ENCODE measurements around the gene PROX2.

Gene PROX2

DNA sequence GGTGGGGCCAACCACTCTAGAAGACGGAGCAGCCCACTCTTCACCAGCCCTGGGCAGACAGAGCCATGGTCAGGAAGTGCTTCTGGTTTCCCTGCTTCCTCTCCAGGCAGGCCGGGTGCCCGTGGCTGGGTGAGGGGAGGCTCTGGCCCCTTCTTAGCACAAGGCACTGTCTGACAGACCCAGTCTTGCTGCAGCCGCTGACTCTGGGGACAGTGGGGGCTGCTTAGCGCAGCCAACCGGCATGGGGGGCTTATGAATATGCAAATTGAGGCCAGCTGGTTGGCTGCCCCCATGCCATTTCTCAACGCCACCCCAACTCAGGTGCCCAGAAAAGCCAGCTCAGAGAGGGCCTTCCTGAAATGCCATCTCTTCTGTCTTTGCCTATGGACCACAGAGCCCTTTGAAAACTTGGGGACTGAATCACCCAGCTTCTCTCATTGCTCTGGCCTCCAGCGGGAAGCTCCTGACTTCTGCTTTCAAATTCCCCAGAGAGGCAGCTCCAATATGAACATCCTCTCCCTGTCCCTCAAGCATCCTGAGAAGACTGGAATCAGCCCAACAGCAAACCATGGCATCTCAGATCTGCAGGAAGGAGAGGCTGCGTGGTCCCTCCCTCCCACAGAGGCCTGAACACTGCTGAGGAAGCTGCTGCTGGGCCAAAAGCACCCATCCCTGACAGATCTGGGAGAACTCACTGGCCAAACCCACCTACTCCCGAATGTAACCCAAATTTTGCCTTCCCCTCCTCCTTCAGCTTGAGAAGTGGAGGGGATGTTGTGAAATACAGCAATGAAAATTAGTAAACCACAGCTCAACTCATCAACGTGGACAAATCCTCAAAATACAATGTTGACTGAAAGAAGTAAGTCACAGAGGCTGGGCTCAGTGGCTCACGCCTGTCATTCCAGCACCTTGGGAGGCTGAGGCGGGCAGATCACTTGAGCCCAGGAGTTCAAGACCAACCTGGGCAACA lies at the start of gene PROX2:
Gene PROX2 (minus strand): TSS at position 205 of the 973 bp plus-strand sequence. CDS start 12,311 bp downstream, outside the sequence.
- DNase-seq = peak; percentile 61

DNA sequence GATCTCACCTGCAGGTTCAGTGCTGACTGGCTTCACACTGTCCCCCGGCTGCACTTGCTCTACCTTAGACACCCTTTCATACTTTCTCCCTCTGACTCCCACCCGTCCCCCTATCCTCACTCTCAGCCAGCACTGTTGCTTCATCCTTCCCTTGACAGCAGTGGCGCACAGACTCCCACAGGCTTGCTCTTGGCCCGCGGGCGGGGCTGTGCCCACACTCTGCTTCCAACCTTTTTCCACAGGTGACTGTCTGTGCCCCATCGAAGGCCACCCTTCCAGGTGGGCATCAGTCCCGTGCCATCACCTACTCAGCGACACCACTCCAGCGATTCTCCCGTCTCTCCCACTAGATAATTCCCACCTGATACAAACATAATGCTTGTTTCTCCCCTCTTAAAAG lies 48.1 kb upstream of the PROX2 start:
- DNase-seq = no peak

- DNase-seq = no peak
Measured at GRCh38 chr14:74922752-74923401, 46.9 kb upstream of the PROX2 start, which contains the start of gene RPS6KL1. RPS6KL1 (minus strand) TSS chr14:74923260; CDS start chr14:74921541, 1,719 bp downstream.

DNA sequence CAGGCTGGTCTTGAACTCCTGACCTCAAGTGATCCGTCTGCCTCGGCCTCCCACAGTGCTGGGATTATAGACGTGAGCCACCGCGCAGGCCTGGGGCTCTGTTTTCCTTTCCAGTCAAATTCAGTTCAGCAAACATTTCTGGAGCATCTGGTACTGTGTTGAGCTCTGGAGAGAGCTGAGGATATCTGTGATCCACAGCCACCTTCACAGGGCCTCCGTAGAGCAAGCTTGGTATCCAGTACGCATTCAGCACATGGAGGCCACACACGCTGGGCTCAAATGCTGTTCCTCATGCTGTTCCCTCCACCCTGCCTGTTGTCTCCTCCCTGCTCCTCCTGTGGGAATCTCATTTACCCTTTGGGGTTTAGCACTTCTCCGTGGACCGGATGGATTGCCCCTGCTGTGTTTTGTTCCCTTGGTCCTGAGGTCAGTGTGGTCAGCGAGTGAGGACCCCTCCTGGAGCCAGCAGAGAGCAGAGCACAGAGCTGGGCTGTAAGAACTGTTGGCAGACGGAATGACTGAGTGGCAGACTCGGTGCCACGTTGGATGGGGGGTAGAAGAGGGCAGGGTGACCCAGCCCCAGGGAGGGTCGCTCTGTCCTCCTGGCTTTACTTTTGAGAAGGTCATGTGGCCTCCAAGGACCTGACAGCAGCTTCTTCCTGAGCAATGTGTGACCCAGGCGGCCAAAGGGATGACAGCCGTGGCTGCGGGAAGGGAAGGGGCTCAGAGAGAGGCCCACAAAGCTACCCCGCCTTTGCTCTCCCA lies 46.2 kb upstream of the PROX2 start:
- DNase-seq = no peak

DNA sequence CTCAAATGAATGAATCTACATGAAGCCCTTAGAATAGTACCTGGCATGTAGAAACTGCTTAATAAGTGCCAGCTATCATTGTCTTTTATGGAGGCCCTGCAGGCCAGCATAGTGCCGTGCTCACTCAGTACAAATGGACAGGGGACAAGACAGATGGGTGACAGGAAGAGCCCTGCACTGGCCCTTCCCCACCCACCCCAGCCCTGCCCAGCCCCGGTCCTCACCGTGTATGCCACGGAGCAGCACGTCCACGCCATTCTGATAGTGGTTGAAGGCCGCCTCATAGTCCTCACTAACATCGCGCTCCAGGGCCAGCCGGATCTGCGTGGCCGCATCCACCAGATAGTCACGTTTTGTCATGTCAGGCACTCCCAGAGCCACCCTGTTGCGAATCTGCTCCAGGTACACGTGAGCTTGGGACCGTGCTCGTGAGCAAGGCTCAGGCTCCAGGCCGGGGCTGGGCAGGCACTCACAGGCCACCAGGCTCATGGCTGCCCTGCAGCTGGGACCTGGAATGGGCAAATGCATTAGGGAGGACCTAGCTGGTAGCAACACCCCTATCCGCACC lies 45.2 kb upstream of the PROX2 start:
- DNase-seq = no peak

DNA sequence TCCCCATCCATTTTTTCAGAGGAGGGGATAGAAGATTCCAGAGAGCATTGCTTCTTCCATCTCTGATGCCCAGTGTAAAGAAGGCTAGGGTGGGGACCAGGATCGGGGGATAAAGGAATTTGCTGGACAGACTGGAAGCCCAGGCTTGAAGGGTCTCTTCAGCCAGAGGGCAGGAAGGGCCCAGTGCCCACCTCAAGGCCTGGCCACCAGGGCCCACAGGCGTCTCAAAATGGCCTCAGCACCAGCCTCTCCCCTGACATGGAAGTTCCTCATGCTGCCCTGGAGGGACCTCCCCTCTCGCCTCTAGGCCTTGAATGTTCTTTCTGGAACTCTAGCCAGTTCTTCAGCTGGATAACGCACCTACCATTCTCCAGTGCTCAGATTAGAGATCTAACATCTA lies 44.3 kb upstream of the PROX2 start:
- no peak for DNase-seq

DNA sequence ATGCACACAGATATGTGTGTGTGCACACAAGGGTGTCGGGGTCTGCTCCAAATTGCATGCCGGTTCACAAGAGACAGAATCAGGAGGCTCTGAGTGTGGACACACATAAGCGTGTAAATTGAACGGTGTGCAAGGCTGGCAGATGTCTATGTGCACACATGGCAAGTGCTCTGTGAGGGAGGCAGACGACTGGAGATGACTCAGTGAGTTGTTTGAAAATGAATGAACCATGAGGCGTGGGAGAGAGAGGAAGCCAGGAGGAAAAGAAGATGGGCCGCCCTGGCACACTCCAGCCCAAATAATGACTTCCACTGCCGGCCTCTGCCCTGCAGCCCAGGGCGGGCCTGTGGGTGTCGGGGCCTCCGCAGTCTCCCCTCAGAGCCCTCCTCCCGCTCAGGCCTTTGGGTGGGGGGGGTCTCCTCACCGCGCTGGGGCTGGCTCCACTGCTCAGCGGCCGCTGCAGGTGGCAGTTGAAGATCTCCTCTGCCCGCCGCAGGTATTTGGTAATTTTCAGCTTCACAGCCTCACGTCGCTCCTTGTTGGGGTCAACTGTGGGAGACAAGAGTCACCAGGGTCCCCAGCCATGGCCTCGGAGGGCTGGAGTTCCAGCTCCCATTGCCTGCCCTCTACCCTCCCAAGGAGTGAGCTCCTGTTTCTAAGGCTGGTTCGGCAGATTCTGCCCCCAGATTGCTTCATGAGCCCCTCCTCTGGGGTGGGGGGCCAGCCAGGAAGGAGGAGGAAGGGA lies 43.6 kb upstream of the PROX2 start:
- DNase-seq = no peak

GRCh38 chr14:74918380-74918779 lies 42.4 kb upstream of the PROX2 start:
- DNase-seq = no peak

- DNase-seq = no peak
Measured at GRCh38 chr14:74917646-74918081, 41.7 kb upstream of the PROX2 start.

DNA sequence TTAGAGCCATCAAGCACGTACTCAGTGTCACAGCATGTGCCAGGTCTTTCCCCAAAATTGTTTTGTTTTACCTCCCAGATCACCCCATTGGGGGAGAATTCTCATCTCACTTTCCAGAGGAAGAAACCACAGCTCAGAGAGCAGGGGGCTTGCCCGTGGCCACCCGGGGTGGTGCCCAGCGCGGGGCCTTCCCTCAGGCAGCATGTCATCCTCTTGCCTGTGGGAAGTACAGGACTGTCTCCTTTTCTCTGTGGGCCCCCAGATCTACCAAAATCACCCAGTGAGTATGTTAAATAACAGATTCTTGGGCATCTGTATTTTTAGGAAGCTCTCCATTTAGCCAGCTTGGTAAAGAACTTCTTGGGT lies 41.2 kb upstream of the PROX2 start:
- DNase-seq = no peak

- DNase-seq = no peak
Measured at GRCh38 chr14:74915826-74916225, 39.9 kb upstream of the PROX2 start.

- DNase-seq = no peak
Measured at GRCh38 chr14:74915426-74915825, 39.5 kb upstream of the PROX2 start.

DNA sequence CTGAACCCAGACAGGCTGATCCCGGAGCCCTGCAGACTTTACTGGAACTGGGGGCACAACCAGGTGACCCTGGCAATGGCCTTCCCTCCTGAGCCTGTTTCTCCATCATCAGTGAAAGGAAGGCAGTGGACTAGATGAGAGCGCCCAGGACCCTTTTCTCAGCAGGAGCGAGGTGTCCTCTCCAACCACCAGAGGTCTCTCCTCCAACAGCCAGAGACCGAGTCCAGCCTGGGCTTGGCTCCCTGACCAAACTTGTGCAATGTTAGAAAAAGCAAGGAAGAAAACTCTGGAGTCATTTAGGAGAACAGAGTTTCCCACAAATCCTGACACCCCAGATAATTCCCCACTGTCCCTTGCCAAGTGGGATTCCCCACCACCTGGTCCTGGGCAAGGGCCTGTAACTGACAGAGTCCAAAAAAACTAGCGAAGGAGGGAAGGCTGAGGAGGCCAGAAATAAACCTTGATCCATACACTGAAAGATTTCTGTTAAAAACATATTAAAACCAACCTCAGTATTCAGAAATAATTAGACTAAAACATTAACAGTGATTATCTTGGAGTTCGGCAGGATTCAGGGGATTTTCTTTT lies 38.1 kb upstream of the PROX2 start:
- no peak for DNase-seq

- DNase-seq = no peak
Measured at GRCh38 chr14:74913393-74913910, 37.5 kb upstream of the PROX2 start.

DNA sequence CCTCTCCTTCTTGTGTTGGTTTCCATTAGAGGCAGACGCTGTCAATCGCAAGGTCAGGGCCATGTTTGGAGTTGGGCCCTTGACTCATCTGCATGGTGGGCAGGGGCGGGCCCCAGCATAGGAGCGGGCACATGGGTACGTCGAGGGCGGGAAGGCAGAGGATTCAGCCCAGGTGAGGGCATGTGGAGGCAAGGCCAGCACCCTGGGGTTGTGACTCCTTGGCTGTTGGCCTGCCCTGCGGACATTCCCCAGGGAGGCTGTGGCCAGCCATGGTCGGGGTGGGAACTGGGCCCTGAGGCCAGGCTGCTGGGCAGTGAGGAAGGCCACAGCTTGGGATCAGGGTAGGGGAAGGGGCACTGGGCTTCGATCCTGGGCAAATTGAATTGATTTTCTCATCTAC lies 36.9 kb upstream of the PROX2 start:
- no peak for DNase-seq

DNA sequence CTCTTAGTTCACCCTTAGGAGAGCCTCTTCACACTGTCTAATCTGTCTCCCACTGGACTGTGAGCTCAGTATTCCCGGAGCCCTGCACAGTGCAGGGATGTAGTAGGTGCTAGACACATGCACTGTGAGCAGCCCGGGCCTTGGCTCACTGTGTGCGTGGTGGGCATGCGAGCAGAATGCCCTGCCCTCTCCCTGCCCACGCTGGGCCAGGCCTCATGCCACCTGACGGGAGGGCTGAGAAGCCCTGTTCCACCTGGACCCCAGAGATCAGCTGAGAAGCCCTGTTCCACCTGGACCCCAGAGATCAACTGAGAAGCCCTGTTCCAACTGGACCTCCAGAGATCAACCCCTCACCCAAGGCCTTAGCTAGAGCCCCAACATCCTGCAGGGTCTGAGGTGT lies 36.2 kb upstream of the PROX2 start:
- DNase-seq = no peak

DNA sequence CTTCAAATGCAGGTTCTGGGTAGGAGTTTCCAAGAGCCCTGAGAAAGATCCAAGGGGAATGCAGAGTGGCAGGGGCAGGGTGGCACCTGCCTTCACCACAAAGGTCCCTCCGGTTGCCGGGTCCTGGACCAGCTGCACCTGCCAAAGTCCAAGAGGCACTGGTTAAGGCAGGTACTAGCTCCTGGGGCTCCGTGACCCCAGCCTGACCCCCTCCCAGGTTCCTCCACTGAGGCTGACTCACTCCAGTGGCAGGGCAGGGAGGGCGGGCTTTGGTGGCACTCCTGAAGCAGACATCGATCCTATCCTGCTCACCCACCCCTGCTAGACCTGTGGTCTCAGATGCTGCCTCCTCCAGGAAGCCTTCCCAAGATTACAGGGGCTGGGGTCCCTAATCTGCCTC lies 35.8 kb upstream of the PROX2 start:
- DNase-seq = no peak

GRCh38 chr14:74911221-74911620 lies 35.3 kb upstream of the PROX2 start:
- no peak for DNase-seq

DNA sequence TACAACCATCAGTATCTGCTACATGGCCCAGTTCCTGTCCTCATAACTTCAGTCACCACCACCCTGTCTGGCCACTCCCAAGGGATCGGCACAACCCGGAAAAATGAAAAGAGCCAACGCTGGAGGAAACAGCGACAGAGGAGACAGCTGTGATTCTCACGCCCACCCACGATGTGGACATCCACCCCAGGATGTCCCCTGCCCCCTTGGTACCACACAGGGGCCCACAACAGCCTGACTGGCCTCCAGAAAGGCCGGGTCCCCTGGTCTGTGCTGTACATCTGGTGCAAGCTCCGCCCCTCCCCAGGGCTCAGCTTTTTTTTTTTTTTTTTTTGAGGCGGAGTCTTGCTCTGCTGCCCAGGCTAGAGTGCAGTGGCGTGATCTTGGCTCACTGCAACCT lies 34.6 kb upstream of the PROX2 start:
- DNase-seq = no peak

DNA sequence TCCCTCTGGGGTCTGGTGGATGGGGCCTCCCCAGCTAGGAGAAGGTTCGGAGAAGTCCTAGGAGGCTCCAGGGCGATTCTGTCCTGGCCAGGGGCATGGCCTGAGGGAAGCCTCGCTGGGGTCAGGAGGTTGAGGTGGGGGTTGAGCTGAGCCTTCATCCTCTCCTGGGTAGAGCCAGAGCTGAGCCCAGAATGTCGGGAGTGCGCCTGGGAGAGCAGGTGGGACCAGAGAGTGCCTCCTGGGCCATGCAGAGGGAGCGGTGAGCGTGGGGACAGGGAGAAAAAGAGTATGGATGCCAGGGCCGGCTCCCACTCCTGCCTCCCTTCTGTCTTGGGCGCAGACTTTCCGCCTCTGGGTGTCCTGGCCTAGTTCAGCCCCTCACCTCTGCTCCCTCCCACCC lies 34.0 kb upstream of the PROX2 start:
- DNase-seq = no peak

- DNase-seq = no peak
Measured at GRCh38 chr14:74909501-74909900, 33.6 kb upstream of the PROX2 start.

Measured in KG1 (cell line).